Activated T-helper 17 cell treated with anti-CD3 and anti-CD28 coated beads, Interleukin-2, amount 50 U/mL, for 72 hours (primary cell): ENCODE data around the gene CPHXL2. TPM values are rescaled to one million over a fixed set of nuclear protein-coding genes. Genes with fewer than 3 reads are reported as not detected.

Source experiments
- ATAC-seq: fragments of 150-1000 bp; cut with Tn5 transposase; replicated peaks from 2 replicates; pipeline ENCODE4 v1.10.0; 2021; ENCODE audit warnings: mild to moderate bottlenecking, moderate library complexity
- H3K27ac Mint-ChIP-seq: one replicate; pipeline ENCODE4 v1.8.0; 2022; ENCODE audit warnings: mixed read lengths
- H3K27me3 Mint-ChIP-seq: one replicate; pipeline ENCODE4 v1.8.0; 2022; ENCODE audit warnings: mixed read lengths
- H3K36me3 Mint-ChIP-seq: one replicate; pipeline ENCODE4 v1.8.0; 2022; ENCODE audit warnings: low read depth, mild to moderate bottlenecking, mixed read lengths
- H3K4me1 Mint-ChIP-seq: one replicate; pipeline ENCODE4 v1.8.0; 2022; ENCODE audit warnings: mixed read lengths
- H3K4me3 Mint-ChIP-seq: one replicate; pipeline ENCODE4 v1.8.0; 2022; ENCODE audit warnings: mild to moderate bottlenecking, mixed read lengths
- H3K9me3 Mint-ChIP-seq: one replicate; pipeline ENCODE4 v1.8.0; 2022; ENCODE audit warnings: mixed read lengths
- total RNA-seq, 2 donors: library from RNA; stranded (reverse); gene quantifications; one replicate each; pipeline ENCODE4 v1.2.3, GENCODE V29; 2022

The CPHXL2 gene
- total RNA-seq, 2 donors from 2014 or later, result not detected

DNA sequence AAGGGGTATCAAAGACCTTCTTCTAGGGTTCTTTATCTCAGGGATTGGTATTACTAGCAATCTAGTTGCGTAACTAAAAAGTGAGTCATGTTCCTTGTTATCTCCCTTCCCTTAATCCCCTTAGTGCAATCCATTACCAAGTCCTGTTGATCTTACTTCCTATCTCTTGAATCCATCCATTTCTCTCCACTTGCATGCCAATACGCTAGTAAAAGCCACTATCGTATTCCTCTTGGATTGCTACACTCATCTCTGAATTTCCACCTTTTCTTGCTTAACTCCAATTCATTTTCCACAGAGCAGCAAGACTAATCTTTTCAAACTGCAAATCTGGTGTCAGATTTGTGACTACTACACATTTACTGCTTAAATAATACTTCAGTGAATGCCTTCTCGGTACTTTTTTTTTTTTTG lies 51.9 kb downstream of the CPHXL2 start:
- Mint-ChIP-seq H3K4me3 (peak overlapping the region; percentile 92), H3K4me1 (peaks cover 32% of the 10 kb centered on the region), H3K36me3 (peaks cover 75% of the 10 kb centered on the region), H3K9me3 (no peaks in the 10 kb centered on the region), H3K27ac (peak overlapping the region; percentile 1), H3K27me3 (no peaks in the 10 kb centered on the region)
- ATAC-seq, result no peak

DNA sequence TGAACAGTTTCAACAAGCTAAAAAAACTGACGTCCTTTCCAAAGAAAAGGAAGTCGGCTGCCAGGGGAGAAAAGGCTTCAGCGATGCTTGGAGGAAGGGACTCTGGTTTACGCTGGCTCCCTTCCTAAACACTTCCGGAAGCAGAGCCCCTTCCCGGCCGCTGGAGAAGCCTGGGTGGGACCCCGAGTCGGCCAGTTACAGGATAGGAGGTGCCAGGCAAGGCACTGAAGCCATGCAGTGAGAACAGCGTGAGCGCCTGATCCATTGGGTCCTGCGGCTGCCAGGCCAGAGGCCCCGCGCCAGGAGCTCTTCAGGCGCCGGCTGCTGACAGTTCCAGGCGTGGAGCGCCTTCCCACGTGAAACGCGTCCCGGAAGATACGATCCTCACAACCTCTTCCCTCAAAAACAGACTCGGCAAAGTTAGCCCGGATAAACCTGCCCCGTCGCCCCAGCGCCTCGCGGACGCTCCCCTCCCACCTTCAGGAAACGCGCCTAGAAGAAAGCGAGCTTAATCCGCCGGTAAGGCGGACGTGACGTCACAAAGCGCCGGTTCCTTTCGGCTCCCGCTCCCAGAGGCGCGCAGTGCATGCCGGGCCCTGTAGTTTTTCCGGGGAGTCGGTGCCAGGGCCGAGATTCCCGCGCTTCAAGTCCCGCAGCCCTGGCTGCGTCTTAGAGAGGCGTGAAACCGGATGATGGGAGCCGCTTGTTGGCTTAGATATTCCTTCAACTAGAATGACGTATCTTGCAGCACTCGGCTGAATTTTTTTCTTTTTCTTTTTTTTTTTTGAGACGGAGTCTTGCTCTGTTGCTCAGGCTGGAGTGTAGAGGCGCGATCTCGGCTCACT lies 53.8 kb downstream of the CPHXL2 start, which contains the start of gene ADAT1:
TSS of gene ADAT1 (minus strand) at position 521 of the 845 bp plus-strand sequence. CDS start 2,482 bp downstream, outside the sequence.
- peaks cover 26% of the 10 kb centered on the region for H3K4me1 Mint-ChIP-seq
- peaks cover 73% of the 10 kb centered on the region for H3K36me3 Mint-ChIP-seq
- H3K27me3 Mint-ChIP-seq, result no peaks in the 10 kb centered on the region
- no peaks in the 10 kb centered on the region for H3K9me3 Mint-ChIP-seq
- peak within 1 kb of the TSS; percentile 92 for H3K4me3 Mint-ChIP-seq
- peak within 1 kb of the TSS; percentile 95 for H3K27ac Mint-ChIP-seq
- ATAC-seq, result peak; percentile 96

DNA sequence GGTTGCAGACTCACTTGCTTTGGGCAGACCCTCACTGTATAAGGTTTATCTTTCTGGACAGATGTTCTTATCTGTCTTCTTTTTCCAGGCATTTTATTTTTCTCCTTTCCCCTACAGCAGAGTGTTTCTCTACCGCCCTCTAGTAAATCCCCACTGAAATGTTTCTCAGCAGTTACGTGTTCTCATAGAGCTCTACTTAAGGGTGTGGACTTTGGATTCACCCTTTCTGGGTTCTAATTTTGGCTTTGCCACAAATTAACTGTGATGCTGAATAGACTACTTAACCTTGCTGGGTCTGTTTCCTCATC lies 55.7 kb downstream of the CPHXL2 start:
- Mint-ChIP-seq H3K27ac (peak overlapping the region; percentile 95), H3K27me3 (no peaks in the 10 kb centered on the region), H3K4me3 (peak overlapping the region; percentile 92), H3K9me3 (no peaks in the 10 kb centered on the region), H3K4me1 (peaks cover 26% of the 10 kb centered on the region), H3K36me3 (peaks cover 70% of the 10 kb centered on the region)
- no peak for ATAC-seq

DNA sequence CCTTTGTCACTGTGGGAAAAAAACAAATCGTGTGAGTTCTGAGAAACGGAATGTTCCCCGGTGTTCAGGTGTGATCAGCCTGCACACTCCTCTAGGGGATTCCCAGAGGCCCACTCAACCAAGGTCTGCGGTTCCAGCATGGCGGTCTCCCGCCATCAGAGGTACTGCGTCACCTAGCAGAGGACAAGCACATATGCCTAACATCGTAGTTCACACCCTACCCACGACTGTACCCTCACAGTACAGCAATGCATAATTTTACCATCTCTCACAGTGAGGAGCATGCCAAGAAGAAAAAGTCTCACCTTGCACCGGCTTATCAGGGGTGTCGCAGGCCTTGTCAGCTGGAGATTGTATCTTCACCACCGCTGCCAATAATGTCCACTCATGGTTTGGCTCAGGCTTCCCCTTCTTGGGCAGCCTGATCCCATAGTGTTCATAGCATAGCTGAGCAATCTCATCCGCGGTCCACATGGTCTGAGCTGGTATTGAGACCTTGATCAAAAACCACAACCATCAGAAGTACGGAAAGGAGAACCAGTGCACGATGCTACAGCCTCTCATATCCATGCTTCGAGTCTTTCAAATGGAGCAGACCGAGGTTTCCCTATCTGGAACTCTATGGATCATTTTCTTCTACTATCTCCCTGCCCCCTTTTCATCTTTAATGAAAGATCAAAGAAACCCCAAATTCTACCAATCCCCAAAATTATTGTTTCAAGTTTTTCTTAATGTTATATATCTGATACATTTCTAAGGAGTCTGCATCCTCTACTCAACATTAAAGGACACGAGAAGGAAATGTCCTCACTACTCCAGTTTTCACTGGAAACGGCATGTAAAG lies 56.3 kb downstream of the CPHXL2 start:
- peaks cover 70% of the 10 kb centered on the region for H3K36me3 Mint-ChIP-seq
- no peaks in the 10 kb centered on the region for H3K9me3 Mint-ChIP-seq
- no peaks in the 10 kb centered on the region for H3K27me3 Mint-ChIP-seq
- H3K4me3 Mint-ChIP-seq, result peak overlapping the region; percentile 92
- H3K4me1 Mint-ChIP-seq, result peaks cover 29% of the 10 kb centered on the region
- no peak for ATAC-seq
- peak overlapping the region; percentile 95 for H3K27ac Mint-ChIP-seq

DNA sequence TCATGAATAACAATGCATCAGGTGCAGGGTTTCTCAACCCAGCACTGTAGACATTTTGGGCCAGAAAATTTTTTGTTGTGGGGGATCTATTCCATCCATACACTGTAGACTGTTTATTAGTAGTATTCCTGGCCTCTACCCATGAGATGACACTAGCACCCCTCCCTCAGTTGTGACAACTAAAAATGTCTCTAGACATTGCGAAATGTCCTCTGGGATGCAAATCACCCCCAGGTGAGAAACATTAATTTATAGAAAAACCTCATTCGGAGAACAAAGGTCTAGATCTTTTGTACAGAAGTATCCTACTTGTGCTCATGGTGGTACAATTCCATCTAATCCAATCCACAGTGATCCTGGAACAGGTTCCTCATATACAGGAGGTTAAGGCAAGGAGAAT lies 58.0 kb downstream of the CPHXL2 start:
- peaks cover 29% of the 10 kb centered on the region for H3K4me1 Mint-ChIP-seq
- no peak for ATAC-seq

DNA sequence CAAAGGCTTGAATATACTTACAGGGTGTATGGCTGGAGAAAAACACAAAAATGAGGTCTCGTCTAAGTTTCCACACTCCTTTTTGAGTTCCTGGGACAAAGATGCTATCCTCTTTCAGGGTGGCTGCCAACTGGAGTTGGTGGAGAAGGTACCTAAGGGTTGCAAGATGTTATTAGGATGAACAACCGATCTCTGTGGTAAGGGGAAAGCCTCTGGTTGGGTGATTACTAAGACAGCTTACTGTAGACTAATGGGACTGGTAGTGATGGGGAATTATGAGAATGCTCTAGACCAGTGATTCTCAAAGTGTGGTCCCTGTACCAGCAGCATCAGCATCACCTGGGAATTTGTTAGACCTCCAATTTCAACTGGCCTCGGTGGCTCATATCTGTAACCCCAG lies 59.7 kb downstream of the CPHXL2 start:
- Mint-ChIP-seq H3K9me3 (no peaks in the 10 kb centered on the region), H3K36me3 (peaks cover 86% of the 10 kb centered on the region), H3K4me1 (peaks cover 29% of the 10 kb centered on the region), H3K27me3 (no peaks in the 10 kb centered on the region), H3K4me3 (peak overlapping the region; percentile 71), H3K27ac (peak overlapping the region; percentile 86)
- ATAC-seq, result peak; percentile 50

More for the DNA sequence above, 58.0 kb downstream of the CPHXL2 start:
- Mint-ChIP-seq H3K9me3 (no peaks in the 10 kb centered on the region), H3K27ac (no peak overlapping the region), H3K4me3 (no peak overlapping the region), H3K27me3 (no peaks in the 10 kb centered on the region), H3K36me3 (peaks cover 77% of the 10 kb centered on the region)

DNA sequence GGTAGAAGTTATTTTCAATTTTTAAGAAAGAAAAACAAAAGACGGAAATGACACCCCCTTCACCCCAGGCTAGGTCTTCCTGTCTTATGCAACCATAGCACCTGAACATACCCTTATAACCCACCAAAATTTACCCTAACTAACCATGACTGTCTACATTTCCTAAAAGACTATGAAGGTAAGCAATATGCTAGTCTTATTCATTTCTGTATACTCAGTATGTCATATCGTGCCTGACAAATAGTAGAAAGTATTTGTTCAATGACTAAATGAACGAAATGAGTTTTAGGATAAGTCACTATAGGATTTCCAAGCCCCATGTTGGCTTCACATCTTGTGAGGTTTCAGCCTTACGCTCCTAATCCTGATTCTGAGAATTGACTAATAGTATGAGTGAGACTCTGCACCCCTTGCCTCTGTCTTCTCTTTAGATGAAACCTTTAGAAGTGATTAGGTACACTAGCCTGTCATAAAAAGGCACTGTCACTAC lies 60.2 kb downstream of the CPHXL2 start:
- no peaks in the 10 kb centered on the region for H3K9me3 Mint-ChIP-seq
- H3K4me3 Mint-ChIP-seq, result peak overlapping the region; percentile 71
- peak; percentile 93 for ATAC-seq
- H3K36me3 Mint-ChIP-seq, result peaks cover 89% of the 10 kb centered on the region
- H3K4me1 Mint-ChIP-seq, result peaks cover 29% of the 10 kb centered on the region
- H3K27me3 Mint-ChIP-seq, result no peaks in the 10 kb centered on the region
- peak overlapping the region; percentile 86 for H3K27ac Mint-ChIP-seq

DNA sequence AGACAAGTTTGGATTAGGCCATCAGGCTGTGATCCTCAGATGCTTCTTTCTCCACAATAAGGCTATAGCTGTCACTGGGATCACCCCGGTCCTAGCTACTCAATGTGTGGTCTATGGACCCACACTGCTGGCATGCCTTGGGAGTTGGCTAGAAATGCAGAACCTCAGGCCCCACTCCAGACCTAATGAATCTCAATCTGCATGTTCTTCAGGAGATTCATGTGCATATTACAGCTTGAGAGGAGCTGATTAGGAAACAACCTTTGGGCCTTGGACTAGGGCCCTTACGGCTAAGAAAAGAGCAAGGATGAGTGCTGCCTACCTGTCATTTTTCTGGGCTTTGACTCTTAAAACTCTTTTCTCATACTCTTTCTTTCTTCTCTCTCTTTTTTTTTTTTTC lies 61.2 kb downstream of the CPHXL2 start:
- Mint-ChIP-seq H3K36me3 (peaks cover 88% of the 10 kb centered on the region), H3K27me3 (no peaks in the 10 kb centered on the region), H3K9me3 (no peaks in the 10 kb centered on the region), H3K27ac (peak overlapping the region; percentile 86), H3K4me3 (peak overlapping the region; percentile 71), H3K4me1 (peaks cover 21% of the 10 kb centered on the region)
- no peak for ATAC-seq

DNA sequence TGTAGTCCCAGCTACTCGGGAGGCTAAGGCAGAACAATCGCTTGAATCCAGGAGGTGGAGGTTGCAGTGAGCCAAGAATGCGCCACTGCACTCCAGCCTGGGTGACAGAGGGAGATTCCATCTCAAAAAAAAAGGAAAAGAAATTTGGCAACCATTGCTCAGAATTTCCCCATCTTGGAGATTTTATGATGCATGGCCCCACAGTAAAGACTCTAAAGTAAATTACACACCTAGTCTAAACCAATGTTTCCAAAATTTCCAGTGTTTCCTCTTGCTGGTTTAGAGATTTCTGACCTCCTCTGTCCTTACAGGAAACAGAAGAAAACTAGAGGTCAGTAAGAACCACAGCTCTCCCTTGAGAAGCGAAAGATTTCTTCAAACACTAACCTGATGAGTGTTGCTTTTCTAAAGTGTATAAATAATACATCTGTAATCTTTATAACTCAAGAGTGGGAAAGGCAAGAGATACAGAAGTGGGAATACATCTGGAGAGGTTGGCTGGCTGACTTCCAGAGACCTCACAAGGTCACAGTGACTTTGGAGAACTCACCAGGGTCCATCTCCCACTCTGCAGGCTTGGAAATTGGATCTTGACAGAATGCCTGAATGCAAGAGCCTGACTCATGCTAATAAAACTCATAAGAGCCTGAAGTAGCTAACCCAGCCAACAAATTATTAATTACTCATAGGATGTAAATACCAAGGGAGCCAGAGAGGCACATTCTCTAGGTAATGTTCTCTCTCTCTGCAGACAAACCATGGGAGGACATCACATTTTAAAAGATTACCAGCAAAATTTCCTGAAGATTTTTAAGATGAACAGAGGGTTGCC lies 62.5 kb downstream of the CPHXL2 start:
- ATAC-seq, result no peak

More for the DNA sequence above, 62.5 kb downstream of the CPHXL2 start:
- H3K4me3 Mint-ChIP-seq, result no peak overlapping the region
- no peaks in the 10 kb centered on the region for H3K9me3 Mint-ChIP-seq
- H3K4me1 Mint-ChIP-seq, result peaks cover 15% of the 10 kb centered on the region
- no peak overlapping the region for H3K27ac Mint-ChIP-seq
- peaks cover 88% of the 10 kb centered on the region for H3K36me3 Mint-ChIP-seq
- no peaks in the 10 kb centered on the region for H3K27me3 Mint-ChIP-seq

Other genes starting within 250 kb of the CPHXL2 start
- gene CFDP1, start 243.5 kb downstream of the CPHXL2 start, total RNA-seq, result 10 to 100 TPM; 35.1 to 52.3 TPM
- gene TMEM170A, start 212.3 kb downstream of the CPHXL2 start, total RNA-seq, result 10 to 100 TPM; 22.6 to 30.8 TPM
- not detected for gene CHST6, start 181.6 kb downstream of the CPHXL2 start, total RNA-seq
- gene CHST5, start 140.9 kb downstream of the CPHXL2 start, total RNA-seq, result not detected
- 1 to 10 TPM; 2.1 to 3.2 TPM for gene TMEM231, start 120.8 kb downstream of the CPHXL2 start, total RNA-seq
- gene GABARAPL2, start 110.6 kb downstream of the CPHXL2 start, total RNA-seq, result 10 to 100 TPM; 67.3 to 69.4 TPM
- 10 to 100 TPM; 25.6 to 48.9 TPM for gene ADAT1, start 53.7 kb downstream of the CPHXL2 start, total RNA-seq
- 100 to 1,000 TPM; 153 to 269 TPM for gene KARS1, start 29.3 kb downstream of the CPHXL2 start, total RNA-seq
- gene TERF2IP, start 29.2 kb downstream of the CPHXL2 start, total RNA-seq, result 10 to 100 TPM; 56.7 to 67.1 TPM
- gene DUXB, start 24.5 kb upstream of the CPHXL2 start, total RNA-seq, result not detected
- not detected for gene CPHXL, start 49.5 kb upstream of the CPHXL2 start, total RNA-seq